Measurements from ENCODE around the gene KRT2.

The KRT2 gene

DNA sequence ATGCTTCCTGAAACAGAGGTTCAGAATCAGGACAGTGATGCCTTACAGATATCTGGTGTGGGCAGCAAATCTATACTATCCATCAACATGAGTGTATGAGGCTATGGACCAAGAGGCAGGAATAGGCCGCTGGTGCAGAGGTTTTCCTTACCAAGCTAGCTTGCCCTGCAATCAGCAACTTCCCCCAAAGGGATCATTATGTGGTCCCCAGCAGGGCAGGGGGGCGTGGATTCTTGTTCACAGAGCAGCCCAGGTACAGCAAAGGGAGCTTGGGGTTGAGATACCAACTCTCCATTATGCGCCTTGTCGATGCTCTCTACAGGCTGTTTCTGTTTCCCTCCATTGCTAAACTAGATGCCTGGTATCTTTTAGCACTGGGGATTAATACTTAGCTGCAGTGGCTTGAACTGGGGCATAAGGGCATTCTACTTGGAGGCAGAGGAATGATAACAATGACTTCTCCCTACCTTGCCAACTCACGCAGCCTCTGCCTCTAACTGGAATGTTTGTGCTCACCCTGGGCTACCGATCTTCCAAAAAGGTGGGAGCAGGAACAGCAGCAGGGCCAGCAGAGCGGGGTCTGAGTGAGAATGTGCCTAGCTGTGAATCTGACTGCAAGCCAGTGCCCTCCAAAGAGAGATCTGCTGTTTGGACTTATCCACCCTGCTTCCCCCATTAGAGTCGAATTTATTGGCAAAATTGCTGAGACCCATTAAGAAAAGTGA, 38.5 kb upstream of the KRT2 start:
- no peak overlapping the region for H3K4me3 ChIP-seq (ENCODE audit: low read depth, low read length)
- CTCF ChIA-PET: interaction anchor here (0.6 to 1.1 kb wide), 4 partner anchors 26 to 189 kb away, joined by 3 to 6 read pairs (median 4); partner anchors contain the start of gene KRT71

DNA sequence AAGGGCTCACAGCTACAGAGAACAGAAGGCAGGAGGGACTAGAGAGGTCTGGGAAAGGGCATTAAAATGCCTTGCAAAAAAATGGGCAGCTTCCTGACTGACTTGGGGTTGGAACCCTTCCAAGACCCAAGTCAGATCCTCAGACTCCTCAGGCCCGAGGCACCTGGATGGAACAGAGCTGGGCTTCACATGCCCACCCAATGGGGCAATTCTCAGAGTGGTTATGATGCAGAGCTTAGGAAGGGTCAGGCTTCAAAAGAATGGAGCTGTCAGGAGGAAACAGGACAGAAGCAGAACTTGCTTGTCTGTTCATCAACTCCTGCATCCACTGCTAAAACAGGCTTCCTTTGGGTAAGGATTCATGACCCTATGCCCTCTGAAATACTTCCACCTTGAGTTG, 37.9 kb upstream of the KRT2 start:
- H3K27ac ChIP-seq (ENCODE audit: extremely low read depth, low read depth, low read length): no peak overlapping the region
- no peaks in the 10 kb centered on the region for H3K36me3 ChIP-seq (ENCODE audit: control insufficient read depth in 2 of 2, insufficient read depth in 1 of 2, low read length in 2 of 2)
- ChIA-PET CTCF (interaction anchor here (0.6 to 1.1 kb wide), 5 partner anchors 85 to 548 kb away, joined by 3 to 5 read pairs (median 3); partner anchors contain the start of gene KRT71), POLR2A (no interaction called here)
- H3K9me3 ChIP-seq (ENCODE audit: control insufficient read depth, insufficient read depth, low read depth, low read length): no peaks in the 10 kb centered on the region
- no peak overlapping the region for H3K4me3 ChIP-seq (ENCODE audit: low read depth, low read length)
- no peaks in the 10 kb centered on the region for H3K4me1 ChIP-seq (ENCODE audit: control insufficient read depth, insufficient read depth, low read length)
- no peak for TF ChIP-seq KLF16 (tag by site-specific recombination; IDR thresholded peaks at IDR 0.05)
- TF ChIP-seq PBX3 (CRISPR knock-in tag; IDR thresholded peaks at IDR 0.05): no peak
- TF ChIP-seq ZNF610 (tag by site-specific recombination; IDR thresholded peaks at IDR 0.05; ENCODE audit: borderline replicate concordance): no peak
- no peak for TF ChIP-seq ZNF202 (tag by site-specific recombination; IDR thresholded peaks at IDR 0.05; ENCODE audit: borderline replicate concordance)
- no peak for TF ChIP-seq ZNF561 (tag by site-specific recombination; IDR thresholded peaks at IDR 0.05; ENCODE audit: borderline replicate concordance)
- no peak for TF ChIP-seq ZNF785 (tag by site-specific recombination; IDR thresholded peaks at IDR 0.05)
- TF ChIP-seq ZNF19 (tag by site-specific recombination; IDR thresholded peaks at IDR 0.05; ENCODE audit: low read depth): no peak

More for the DNA sequence above, 38.5 kb upstream of the KRT2 start:
- Histone ChIP-seq H3K36me3 (ENCODE audit: control insufficient read depth in 2 of 2, insufficient read depth in 1 of 2, low read length in 2 of 2) (no peaks in the 10 kb centered on the region), H3K27ac (ENCODE audit: extremely low read depth, low read depth, low read length) (no peak overlapping the region), H3K9me3 (ENCODE audit: control insufficient read depth, insufficient read depth, low read depth, low read length) (no peaks in the 10 kb centered on the region), H3K4me1 (ENCODE audit: control insufficient read depth, insufficient read depth, low read length) (no peaks in the 10 kb centered on the region)
- TF ChIP-seq ZNF558 (tag by site-specific recombination; IDR thresholded peaks at IDR 0.05) (no peak), ZNF423 (tag by site-specific recombination; IDR thresholded peaks at IDR 0.05) (no peak), ZNF530 (tag by site-specific recombination; IDR thresholded peaks at IDR 0.05; ENCODE audit: low read depth) (no peak), HOXC10 (CRISPR knock-in tag; IDR thresholded peaks at IDR 0.05) (no peak), ZNF521 (tag by site-specific recombination; IDR thresholded peaks at IDR 0.05) (no peak), ZNF16 (tag by site-specific recombination; IDR thresholded peaks at IDR 0.05; ENCODE audit: low read depth) (no peak), PRDM1 (tag by site-specific recombination; IDR thresholded peaks at IDR 0.05) (no peak), ZNF610 (tag by site-specific recombination; IDR thresholded peaks at IDR 0.05; ENCODE audit: borderline replicate concordance) (no peak)
- TF ChIP-seq, protein P1, sequence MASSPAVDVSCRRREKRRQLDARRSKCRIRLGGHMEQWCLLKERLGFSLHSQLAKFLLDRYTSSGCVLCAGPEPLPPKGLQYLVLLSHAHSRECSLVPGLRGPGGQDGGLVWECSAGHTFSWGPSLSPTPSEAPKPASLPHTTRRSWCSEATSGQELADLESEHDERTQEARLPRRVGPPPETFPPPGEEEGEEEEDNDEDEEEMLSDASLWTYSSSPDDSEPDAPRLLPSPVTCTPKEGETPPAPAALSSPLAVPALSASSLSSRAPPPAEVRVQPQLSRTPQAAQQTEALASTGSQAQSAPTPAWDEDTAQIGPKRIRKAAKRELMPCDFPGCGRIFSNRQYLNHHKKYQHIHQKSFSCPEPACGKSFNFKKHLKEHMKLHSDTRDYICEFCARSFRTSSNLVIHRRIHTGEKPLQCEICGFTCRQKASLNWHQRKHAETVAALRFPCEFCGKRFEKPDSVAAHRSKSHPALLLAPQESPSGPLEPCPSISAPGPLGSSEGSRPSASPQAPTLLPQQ (tag by site-specific recombination; IDR thresholded peaks at IDR 0.05): no peak
- POLR2A ChIA-PET: no interaction called here

DNA sequence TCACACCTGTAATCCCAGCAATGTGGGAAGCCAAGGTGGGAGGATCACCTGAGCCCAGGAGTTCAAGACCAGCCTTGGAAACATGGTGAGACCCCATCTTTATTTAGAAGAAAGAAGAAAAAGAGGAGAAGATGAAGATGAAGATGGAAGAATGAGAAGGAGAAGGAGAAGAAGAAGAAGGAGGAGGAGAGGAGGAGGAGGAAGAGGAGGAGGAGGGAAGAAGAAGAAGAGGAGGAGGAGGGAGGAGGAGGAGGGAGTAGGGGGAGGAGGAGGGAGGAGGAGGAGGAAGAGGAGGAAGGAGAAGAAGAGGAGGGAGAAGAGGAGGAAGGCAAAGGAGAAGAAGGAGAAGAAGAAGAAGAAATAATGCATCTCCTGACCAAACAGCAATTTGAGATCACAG, 37.2 kb upstream of the KRT2 start:
- H3K36me3 ChIP-seq (ENCODE audit: control insufficient read depth in 2 of 2, insufficient read depth in 1 of 2, low read length in 2 of 2): no peaks in the 10 kb centered on the region
- no peaks in the 10 kb centered on the region for H3K4me1 ChIP-seq (ENCODE audit: control insufficient read depth, insufficient read depth, low read length)
- no peak overlapping the region for H3K4me3 ChIP-seq (ENCODE audit: low read depth, low read length)
- POLR2A ChIA-PET: no interaction called here
- CTCF ChIA-PET: interaction anchor here (0.6 to 0.7 kb wide), 2 partner anchors 86 to 547 kb away, joined by 3 read pairs; no protein-coding TSS in a partner anchor
- no peak overlapping the region for H3K27ac ChIP-seq (ENCODE audit: extremely low read depth, low read depth, low read length)
- H3K9me3 ChIP-seq (ENCODE audit: control insufficient read depth, insufficient read depth, low read depth, low read length): no peaks in the 10 kb centered on the region
- TF ChIP-seq ZNF513 (tag by site-specific recombination; IDR thresholded peaks at IDR 0.05): peak; percentile 67
- TF ChIP-seq, protein P2, sequence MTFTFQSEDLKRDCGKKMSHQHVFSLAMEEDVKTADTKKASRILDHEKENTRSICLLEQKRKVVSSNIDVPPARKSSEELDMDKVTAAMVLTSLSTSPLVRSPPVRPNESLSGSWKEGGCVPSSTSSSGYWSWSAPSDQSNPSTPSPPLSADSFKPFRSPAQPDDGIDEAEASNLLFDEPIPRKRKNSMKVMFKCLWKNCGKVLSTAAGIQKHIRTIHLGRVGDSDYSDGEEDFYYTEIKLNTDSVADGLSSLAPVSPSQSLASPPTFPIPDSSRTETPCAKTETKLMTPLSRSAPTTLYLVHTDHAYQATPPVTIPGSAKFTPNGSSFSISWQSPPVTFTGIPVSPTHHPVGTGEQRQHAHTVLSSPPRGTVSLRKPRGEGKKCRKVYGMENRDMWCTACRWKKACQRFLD (tag by site-specific recombination; IDR thresholded peaks at IDR 0.05): no peak
- TF ChIP-seq ZNF792 (tag by site-specific recombination; IDR thresholded peaks at IDR 0.05): no peak
- TF ChIP-seq ZNF280D (tag by site-specific recombination; IDR thresholded peaks at IDR 0.05): no peak
- TF ChIP-seq, protein P3, sequence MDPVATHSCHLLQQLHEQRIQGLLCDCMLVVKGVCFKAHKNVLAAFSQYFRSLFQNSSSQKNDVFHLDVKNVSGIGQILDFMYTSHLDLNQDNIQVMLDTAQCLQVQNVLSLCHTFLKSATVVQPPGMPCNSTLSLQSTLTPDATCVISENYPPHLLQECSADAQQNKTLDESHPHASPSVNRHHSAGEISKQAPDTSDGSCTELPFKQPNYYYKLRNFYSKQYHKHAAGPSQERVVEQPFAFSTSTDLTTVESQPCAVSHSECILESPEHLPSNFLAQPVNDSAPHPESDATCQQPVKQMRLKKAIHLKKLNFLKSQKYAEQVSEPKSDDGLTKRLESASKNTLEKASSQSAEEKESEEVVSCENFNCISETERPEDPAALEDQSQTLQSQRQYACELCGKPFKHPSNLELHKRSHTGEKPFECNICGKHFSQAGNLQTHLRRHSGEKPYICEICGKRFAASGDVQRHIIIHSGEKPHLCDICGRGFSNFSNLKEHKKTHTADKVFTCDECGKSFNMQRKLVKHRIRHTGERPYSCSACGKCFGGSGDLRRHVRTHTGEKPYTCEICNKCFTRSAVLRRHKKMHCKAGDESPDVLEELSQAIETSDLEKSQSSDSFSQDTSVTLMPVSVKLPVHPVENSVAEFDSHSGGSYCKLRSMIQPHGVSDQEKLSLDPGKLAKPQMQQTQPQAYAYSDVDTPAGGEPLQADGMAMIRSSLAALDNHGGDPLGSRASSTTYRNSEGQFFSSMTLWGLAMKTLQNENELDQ (tag by site-specific recombination; IDR thresholded peaks at IDR 0.05; ENCODE audit: low read depth): no peak
